CD4-positive, alpha-beta T cell (primary cell): ENCODE data around the gene ARID1B. TPM values are rescaled to one million over a fixed set of nuclear protein-coding genes. Genes with fewer than 3 reads are reported as not detected.

Source experiments
- ATAC-seq: fragments of 200-7000 bp; cut with Tn5 transposase; one replicate; pipeline ENCODE4 v1.10.0; 2022; ENCODE audit warnings: mild to moderate bottlenecking; ENCODE audit not compliant: poor library complexity
- CTCF ChIA-PET: fragments of 350-600 bp; sonication (Branson Sonifier 250); formaldehyde crosslinking; loops from one replicate; lab custom pipeline; 2021; ENCODE audit warnings: antibody characterized with exemption, inconsistent platforms; lab: Charles Lee
- POLR2A ChIA-PET: fragments of 350-600 bp; sonication (Branson Sonifier 250); formaldehyde crosslinking; loops from one replicate; lab custom pipeline; 2021; ENCODE audit warnings: antibody characterized with exemption, inconsistent platforms; lab: Charles Lee
- DNase-seq, 14 experiments: peaks; one replicate each; pipeline ENCODE4 v3.0.0-alpha.2; 2013 to 2020; ENCODE audit warnings: mixed read lengths in 2 of 14
- H3K27ac ChIP-seq, 2 donors: one replicate each; pipeline versions ENCODE4 v1.5.1 to v1.7.0; 2013; ENCODE audit warnings: low read length in 2 of 2, low read depth in 1 of 2, mild to moderate bottlenecking in 1 of 2
- H3K27me3 ChIP-seq, 2 experiments: 1 replicate in 1 of 2; 2 replicates in 1 of 2; pipeline versions ENCODE4 v1.6.1 to v1.7.0; 2013; ENCODE audit warnings: low read length in 2 of 2, control low read depth in 1 of 2, mild to moderate bottlenecking in 1 of 2, moderate library complexity in 1 of 2; ENCODE audit not compliant: insufficient read depth in 2 of 2, control insufficient read depth in 1 of 2
- H3K36me3 ChIP-seq: one replicate; pipeline ENCODE4 v1.6.1; 2013; ENCODE audit warnings: low read length, control low read depth; ENCODE audit not compliant: insufficient read depth
- H3K4me1 ChIP-seq: one replicate; pipeline ENCODE4 v1.6.1; 2013; ENCODE audit warnings: low read length, control low read depth; ENCODE audit not compliant: insufficient read depth
- H3K4me3 ChIP-seq: one replicate; pipeline ENCODE4 v1.5.1; 2013; ENCODE audit warnings: mild to moderate bottlenecking, low read length, moderate library complexity
- H3K9me3 ChIP-seq, 2 experiments: 1 replicate in 1 of 2; 2 replicates in 1 of 2; pipeline versions ENCODE4 v1.6.1 to v1.7.0; 2013; ENCODE audit warnings: low read length in 2 of 2, mild to moderate bottlenecking in 2 of 2, control low read depth in 1 of 2, moderate library complexity in 1 of 2; ENCODE audit not compliant: control insufficient read depth in 1 of 2, insufficient read depth in 1 of 2
- H3K27ac Mint-ChIP-seq: one replicate; pipeline ENCODE4 v1.8.0; 2020; ENCODE audit warnings: mixed read lengths
- H3K27me3 Mint-ChIP-seq: one replicate; pipeline ENCODE4 v1.8.0; 2021; ENCODE audit warnings: mixed read lengths
- H3K36me3 Mint-ChIP-seq: one replicate; pipeline ENCODE4 v1.8.0; 2021; ENCODE audit warnings: low read depth, mixed read lengths
- H3K4me1 Mint-ChIP-seq: one replicate; pipeline ENCODE4 v1.8.0; 2021; ENCODE audit warnings: low read depth, mixed read lengths
- H3K4me3 Mint-ChIP-seq: one replicate; pipeline ENCODE4 v1.8.0; 2020; ENCODE audit warnings: mild to moderate bottlenecking, mixed read lengths
- H3K9me3 Mint-ChIP-seq: one replicate; pipeline ENCODE4 v1.8.0; 2020; ENCODE audit warnings: mixed read lengths
- CTCF ChIP-seq: fragments of 200-600 bp; IDR thresholded peaks from one replicate; pipeline ENCODE4 v1.8.0; 2022; ENCODE audit warnings: antibody characterized with exemption, mild to moderate bottlenecking
- intact Hi-C, 2 experiments: fragments of 100-400 bp; cut with DNase I in 1 of 2; cut with micrococcal nuclease in 1 of 2; formaldehyde crosslinking; loops; one replicate each; pipeline versions ENCODE4 v1.15.1 to v1.9.0; 2023 to 2025; cut with DNase I, micrococcal nuclease
- total RNA-seq, 174 experiments: library from RNA in 2 of 174; stranded (reverse) in 2 of 174; gene quantifications; one replicate each; pipeline ENCODE4 v1.2.3 and lab custom pipeline; 2021 to 2026

Gene ARID1B
- total RNA-seq, 2 experiments from 2014 or later, result 120 to 125 TPM

GRCh38 chr6:157219201-157220200 is 442.3 kb downstream of the ARID1B start:
- Mint-ChIP-seq H3K4me3 (peak overlapping the region; percentile 3), H3K9me3 (no peaks in the 10 kb centered on the region), H3K36me3 (no peaks in the 10 kb centered on the region), H3K27ac (no peak overlapping the region), H3K4me1 (peaks cover 31% of the 10 kb centered on the region), H3K27me3 (no peaks in the 10 kb centered on the region)
- no peaks in the 10 kb centered on the region for H3K36me3 ChIP-seq
- ChIA-PET POLR2A (interaction anchor here (2.7 kb wide), 1 partner anchor 16 kb away, joined by 9 read pairs; no protein-coding TSS in a partner anchor), CTCF (interaction anchor here (1.7 to 2.2 kb wide), 2 partner anchors 16 to 55 kb away, joined by 8 to 9 read pairs; no protein-coding TSS in a partner anchor)
- no peak for ATAC-seq
- H3K9me3 ChIP-seq, result no peaks in the 10 kb centered on the region
- peaks cover 34% of the 10 kb centered on the region for H3K4me1 ChIP-seq
- intact Hi-C loops, result loop anchor here (2.0 to 10.0 kb wide), 2 partner anchors 55 to 165 kb away; partner anchors contain the start of gene ZDHHC14 (in 1 of the 2)
- DNase-seq, result no peak
- no peak for TF ChIP-seq CTCF
- H3K27ac ChIP-seq, result no peak overlapping the region
- H3K27me3 ChIP-seq, result no peaks in the 10 kb centered on the region
- no peak overlapping the region for H3K4me3 ChIP-seq

- Histone ChIP-seq H3K4me1 (peaks cover 39% of the 10 kb centered on the region), H3K9me3 (peaks cover 0 to 4% of the 10 kb centered on the region in 2 experiments), H3K27me3 (no peaks in the 10 kb centered on the region), H3K36me3 (no peaks in the 10 kb centered on the region), H3K27ac (no peak overlapping the region), H3K4me3 (peak overlapping the region; percentile 60)
- H3K9me3 Mint-ChIP-seq, result no peaks in the 10 kb centered on the region
- DNase-seq, result no peak
- CTCF ChIA-PET, result interaction anchor here (1.7 to 2.2 kb wide), 2 partner anchors 15 to 54 kb away, joined by 8 to 9 read pairs; no protein-coding TSS in a partner anchor
- H3K4me3 Mint-ChIP-seq, result peak overlapping the region; percentile 88
- H3K27me3 Mint-ChIP-seq, result no peaks in the 10 kb centered on the region
- H3K4me1 Mint-ChIP-seq, result peaks cover 31% of the 10 kb centered on the region
- no peak for ATAC-seq
- intact Hi-C loops, result loop anchor here (2.0 to 10.0 kb wide), 2 partner anchors 54 to 164 kb away; partner anchors contain the start of gene ZDHHC14 (in 1 of the 2)
- no peaks in the 10 kb centered on the region for H3K36me3 Mint-ChIP-seq
- no peak for TF ChIP-seq CTCF
- POLR2A ChIA-PET, result interaction anchor here (2.7 kb wide), 1 partner anchor 15 kb away, joined by 9 read pairs; no protein-coding TSS in a partner anchor
- H3K27ac Mint-ChIP-seq, result peak overlapping the region; percentile 28
Measured at GRCh38 chr6:157220485-157220884, 443.3 kb downstream of the ARID1B start.

- CTCF ChIA-PET, result interaction anchor here (1.7 to 2.2 kb wide), 2 partner anchors 14 to 53 kb away, joined by 8 to 9 read pairs; no protein-coding TSS in a partner anchor
- Mint-ChIP-seq H3K27ac (peak overlapping the region; percentile 28), H3K9me3 (no peaks in the 10 kb centered on the region), H3K36me3 (no peaks in the 10 kb centered on the region), H3K4me1 (peaks cover 38% of the 10 kb centered on the region), H3K27me3 (no peaks in the 10 kb centered on the region), H3K4me3 (peak overlapping the region; percentile 88)
- ATAC-seq (peak; percentile 94), DNase-seq (peak; percentile 67 to 90 (median 80))
- Histone ChIP-seq H3K36me3 (no peaks in the 10 kb centered on the region), H3K4me1 (peaks cover 44% of the 10 kb centered on the region), H3K27me3 (no peaks in the 10 kb centered on the region), H3K9me3 (peaks cover 0 to 4% of the 10 kb centered on the region in 2 experiments), H3K27ac (no peak overlapping the region), H3K4me3 (peak overlapping the region; percentile 60)
- no peak for TF ChIP-seq CTCF
- intact Hi-C loops, result loop anchor here (2.0 to 10.0 kb wide), 2 partner anchors 54 to 164 kb away; partner anchors contain the start of gene ZDHHC14 (in 1 of the 2)
- POLR2A ChIA-PET, result interaction anchor here (2.7 kb wide), 1 partner anchor 15 kb away, joined by 9 read pairs; no protein-coding TSS in a partner anchor
Measured at GRCh38 chr6:157221049-157221816, 444.1 kb downstream of the ARID1B start.
